Brain microvascular endothelial cell (primary cell): Measurements from ENCODE around the gene GOLPH3.

Experiments
- DNase-seq: peaks from one replicate; pipeline ENCODE4 v3.0.0-alpha.2; 2020
- H3K27ac ChIP-seq: fragments of 250-450 bp; sonication (Bioruptor Pico); 2 replicates; pipeline ENCODE4 v1.5.1; 2020; ENCODE audit warnings: mild to moderate bottlenecking, moderate library complexity
- H3K27me3 ChIP-seq: fragments of 250-450 bp; sonication (Bioruptor Pico); replicated peaks from 2 replicates; pipeline ENCODE4 v1.5.1; 2020; ENCODE audit warnings: mild to moderate bottlenecking
- H3K36me3 ChIP-seq: fragments of 250-450 bp; sonication (Bioruptor Pico); replicated peaks from 2 replicates; pipeline ENCODE4 v1.5.1; 2020; ENCODE audit warnings: mild to moderate bottlenecking
- H3K4me3 ChIP-seq: 2 replicates; pipeline ENCODE4 v1.5.1; 2011; ENCODE audit warnings: low read depth, mild to moderate bottlenecking, control low read depth, low read length, moderate library complexity
- in situ Hi-C: cut with HindIII; loops from 2 replicates; pipeline ENCODE4 v1.10.0; 2017; ENCODE audit warnings: low sequenced_read_pairs, low pct_ligation_motif_present
- TF ChIP-seq, protein P1 (sequence below): IDR thresholded peaks from 2 replicates; pipeline ENCODE4 v1.5.1; 2011; ENCODE audit warnings: low read depth, mild to moderate bottlenecking, moderate library complexity, low read length, control low read depth, inconsistent platforms; ENCODE audit errors: missing control alignments

The GOLPH3 gene

DNA sequence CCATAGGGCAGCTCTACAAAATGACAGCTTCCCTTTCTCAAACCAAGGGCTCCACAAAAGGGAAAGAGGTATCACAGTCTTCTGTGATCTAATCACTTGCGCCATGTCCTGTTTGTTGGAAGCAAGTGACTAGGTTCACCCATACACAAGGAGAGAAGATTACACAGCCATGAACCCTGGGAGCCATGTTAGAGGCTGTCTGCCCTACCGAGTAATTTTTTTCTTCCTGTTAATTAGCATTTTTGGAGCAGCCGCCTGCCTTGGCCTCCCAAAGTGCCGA, 33.2 kb upstream of the GOLPH3 start:
- Histone ChIP-seq H3K36me3 (no peaks in the 10 kb centered on the region), H3K4me3 (no peak overlapping the region), H3K27ac (no peak overlapping the region), H3K27me3 (no peaks in the 10 kb centered on the region)
- in situ Hi-C loops, result no loop called here
- DNase-seq, result no peak
- TF ChIP-seq, protein P1, sequence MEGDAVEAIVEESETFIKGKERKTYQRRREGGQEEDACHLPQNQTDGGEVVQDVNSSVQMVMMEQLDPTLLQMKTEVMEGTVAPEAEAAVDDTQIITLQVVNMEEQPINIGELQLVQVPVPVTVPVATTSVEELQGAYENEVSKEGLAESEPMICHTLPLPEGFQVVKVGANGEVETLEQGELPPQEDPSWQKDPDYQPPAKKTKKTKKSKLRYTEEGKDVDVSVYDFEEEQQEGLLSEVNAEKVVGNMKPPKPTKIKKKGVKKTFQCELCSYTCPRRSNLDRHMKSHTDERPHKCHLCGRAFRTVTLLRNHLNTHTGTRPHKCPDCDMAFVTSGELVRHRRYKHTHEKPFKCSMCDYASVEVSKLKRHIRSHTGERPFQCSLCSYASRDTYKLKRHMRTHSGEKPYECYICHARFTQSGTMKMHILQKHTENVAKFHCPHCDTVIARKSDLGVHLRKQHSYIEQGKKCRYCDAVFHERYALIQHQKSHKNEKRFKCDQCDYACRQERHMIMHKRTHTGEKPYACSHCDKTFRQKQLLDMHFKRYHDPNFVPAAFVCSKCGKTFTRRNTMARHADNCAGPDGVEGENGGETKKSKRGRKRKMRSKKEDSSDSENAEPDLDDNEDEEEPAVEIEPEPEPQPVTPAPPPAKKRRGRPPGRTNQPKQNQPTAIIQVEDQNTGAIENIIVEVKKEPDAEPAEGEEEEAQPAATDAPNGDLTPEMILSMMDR, result no peak

DNA sequence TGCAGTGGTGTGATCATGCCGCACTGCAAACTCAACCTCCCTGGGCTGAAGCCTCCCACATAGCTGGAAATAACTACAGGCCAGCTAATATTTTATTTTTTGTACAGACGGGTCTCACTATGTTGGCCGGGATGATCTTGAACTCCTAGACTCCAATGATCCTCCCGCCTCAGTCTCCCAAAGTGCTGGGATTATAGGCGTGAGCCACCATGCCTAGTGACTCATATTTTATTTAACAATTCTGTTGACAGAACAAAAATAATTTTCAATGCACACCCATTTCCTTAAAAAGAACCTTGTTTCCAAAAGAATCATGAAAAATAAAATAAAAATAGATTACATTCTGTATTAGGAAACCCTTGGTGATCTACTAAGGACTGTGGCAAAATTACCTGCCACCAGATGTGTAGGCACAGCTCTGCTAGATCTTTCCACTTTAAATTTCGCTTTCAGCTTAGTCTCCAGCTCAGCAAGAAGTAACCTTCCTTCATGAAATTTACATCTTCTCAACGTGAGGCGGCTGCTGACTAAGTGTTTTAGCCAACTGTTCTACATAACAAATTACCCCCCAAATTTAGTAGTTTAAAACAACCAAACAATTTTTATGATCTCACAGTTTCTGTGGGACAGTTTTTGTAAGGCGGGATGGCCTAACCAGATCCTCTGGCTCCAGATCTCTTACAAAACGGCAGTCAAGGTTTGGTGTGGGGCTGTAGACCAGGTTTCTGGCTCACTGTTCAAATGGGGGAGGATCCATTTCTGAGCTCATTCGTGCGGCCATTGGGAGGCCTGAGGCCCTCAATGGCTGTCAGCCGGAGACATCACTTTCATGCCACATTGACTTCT, 32.6 kb upstream of the GOLPH3 start:
- in situ Hi-C loops, result no loop called here
- no peak for DNase-seq

DNA sequence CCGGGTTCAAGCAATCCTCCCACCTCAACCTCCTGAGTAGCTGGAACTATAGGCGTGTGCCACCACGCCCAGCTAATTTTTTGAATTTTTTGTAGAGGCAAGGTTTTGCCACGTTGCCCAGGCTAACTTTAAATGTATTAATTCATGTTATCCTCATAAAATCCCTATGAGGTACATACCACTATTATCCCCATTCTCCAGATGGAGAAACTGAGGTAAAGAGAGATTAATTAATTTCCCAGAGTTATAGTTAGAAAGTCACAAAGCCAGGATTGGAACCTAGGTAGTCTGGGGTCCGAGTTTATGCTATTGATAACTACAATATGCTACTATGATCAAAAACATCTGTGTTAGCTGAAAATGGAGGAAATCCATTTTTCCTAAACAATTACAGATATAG, 31.9 kb upstream of the GOLPH3 start:
- Histone ChIP-seq H3K4me3 (no peak overlapping the region), H3K36me3 (no peaks in the 10 kb centered on the region), H3K27ac (no peak overlapping the region), H3K27me3 (no peaks in the 10 kb centered on the region)
- in situ Hi-C loops, result no loop called here
- no peak for DNase-seq
- TF ChIP-seq, protein P1, result no peak

More for the DNA sequence above, 32.6 kb upstream of the GOLPH3 start:
- no peaks in the 10 kb centered on the region for H3K27me3 ChIP-seq
- TF ChIP-seq, protein P1, result no peak
- H3K36me3 ChIP-seq, result no peaks in the 10 kb centered on the region
- no peak overlapping the region for H3K4me3 ChIP-seq
- no peak overlapping the region for H3K27ac ChIP-seq

DNA sequence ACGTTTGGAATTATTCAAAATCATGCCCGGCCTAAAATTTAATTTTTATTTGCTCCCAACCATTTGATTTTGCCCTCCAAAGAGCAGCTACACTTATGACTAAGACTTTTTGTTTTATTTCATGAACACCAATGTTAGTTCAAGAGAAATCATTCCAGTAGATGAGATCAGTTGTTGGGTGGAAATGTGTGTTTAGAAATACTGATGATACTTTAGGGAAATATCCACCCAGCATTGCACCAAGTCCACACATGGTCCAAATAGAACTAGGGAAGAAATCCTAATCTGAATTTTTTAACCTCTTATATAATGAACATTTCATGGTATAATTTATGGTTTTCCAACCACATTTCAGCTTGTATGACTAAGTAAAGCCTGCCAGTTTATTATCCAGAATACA, 28.3 kb upstream of the GOLPH3 start:
- no peak for DNase-seq
- no peak overlapping the region for H3K27ac ChIP-seq
- no peak overlapping the region for H3K4me3 ChIP-seq

DNA sequence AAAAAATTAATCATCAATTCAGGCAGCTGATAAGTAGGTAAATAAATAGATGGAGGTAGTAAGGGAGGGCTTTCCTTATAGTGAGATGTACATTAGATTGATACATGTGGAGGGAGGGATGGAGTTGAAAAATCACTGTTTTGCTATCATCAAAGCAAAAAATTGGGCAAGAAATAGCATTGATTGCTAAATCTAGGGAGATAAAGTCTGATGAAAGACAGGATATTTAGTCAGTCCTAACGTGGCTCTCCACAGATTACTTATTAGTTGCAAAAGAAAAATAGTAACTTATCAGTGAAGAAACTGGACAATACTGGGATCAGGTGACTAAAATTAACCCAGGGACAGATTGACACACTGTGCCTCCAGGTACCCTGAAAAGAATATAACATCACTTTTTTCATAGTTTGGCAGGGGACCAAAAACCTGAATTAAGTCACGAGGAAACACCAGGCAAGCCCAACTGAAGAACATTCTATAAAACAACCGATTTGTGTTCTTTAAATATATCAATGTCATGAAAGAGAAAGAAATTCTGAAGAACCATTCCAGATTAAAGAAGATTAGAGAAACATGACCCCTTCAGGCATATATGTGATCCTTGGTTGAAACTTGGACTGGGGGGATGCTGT, 27.1 kb upstream of the GOLPH3 start:
- H3K27ac ChIP-seq, result no peak overlapping the region
- DNase-seq, result no peak
- in situ Hi-C loops, result no loop called here
- no peaks in the 10 kb centered on the region for H3K27me3 ChIP-seq
- TF ChIP-seq, protein P1, result no peak
- no peak overlapping the region for H3K4me3 ChIP-seq
- H3K36me3 ChIP-seq, result no peaks in the 10 kb centered on the region

More for the DNA sequence above, 28.3 kb upstream of the GOLPH3 start:
- in situ Hi-C loops, result no loop called here
- no peaks in the 10 kb centered on the region for H3K27me3 ChIP-seq
- TF ChIP-seq, protein P1, result no peak
- H3K36me3 ChIP-seq, result no peaks in the 10 kb centered on the region

DNA sequence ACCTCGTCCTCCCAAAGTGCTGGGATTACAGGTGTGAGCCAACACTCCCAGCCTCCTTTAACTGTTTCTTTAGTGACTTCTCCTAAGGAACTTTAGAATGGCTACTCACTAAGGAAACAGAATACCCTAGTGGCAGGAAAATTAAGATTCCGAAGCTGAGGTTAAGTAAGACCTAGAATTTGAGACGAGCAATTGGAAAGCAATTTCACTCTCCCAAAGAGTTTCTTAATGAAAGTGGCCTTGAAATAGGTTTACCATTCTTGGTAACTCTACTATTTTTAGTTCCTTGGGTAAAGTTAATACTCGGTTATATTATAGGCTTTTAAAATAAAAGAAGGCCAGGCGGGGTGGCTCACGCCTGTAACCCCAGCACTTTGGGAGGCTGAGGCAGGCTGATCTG, 22.9 kb upstream of the GOLPH3 start:
- H3K36me3 ChIP-seq, result no peaks in the 10 kb centered on the region
- no peak for DNase-seq
- H3K27ac ChIP-seq, result no peak overlapping the region
- TF ChIP-seq, protein P1, result no peak
- in situ Hi-C loops, result no loop called here
- no peak overlapping the region for H3K4me3 ChIP-seq
- H3K27me3 ChIP-seq, result no peaks in the 10 kb centered on the region
